ENCODE data around the gene SLC9A4.

The SLC9A4 gene

DNA sequence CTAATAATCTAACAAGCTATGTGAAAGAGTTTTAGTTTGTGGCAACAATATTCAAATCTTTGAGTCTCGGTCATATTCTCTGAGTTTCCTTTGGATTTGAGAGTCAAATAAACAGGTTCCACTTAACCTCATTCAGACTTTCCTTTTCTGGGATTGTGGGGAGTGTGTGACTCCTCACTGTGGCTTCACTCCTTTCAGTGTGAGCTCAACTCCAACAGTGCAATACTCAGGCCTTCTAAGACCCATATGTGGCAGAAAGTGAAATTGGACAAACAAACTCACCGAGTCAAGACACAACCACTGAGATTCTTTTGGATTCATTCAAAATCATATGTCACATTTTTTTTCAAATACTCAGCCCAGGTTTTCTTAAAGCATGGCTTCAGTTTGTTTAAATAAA is 25.4 kb downstream of the SLC9A4 start:
- no peak for DNase-seq (ENCODE audit: low read depth in 2 of 2)

DNA sequence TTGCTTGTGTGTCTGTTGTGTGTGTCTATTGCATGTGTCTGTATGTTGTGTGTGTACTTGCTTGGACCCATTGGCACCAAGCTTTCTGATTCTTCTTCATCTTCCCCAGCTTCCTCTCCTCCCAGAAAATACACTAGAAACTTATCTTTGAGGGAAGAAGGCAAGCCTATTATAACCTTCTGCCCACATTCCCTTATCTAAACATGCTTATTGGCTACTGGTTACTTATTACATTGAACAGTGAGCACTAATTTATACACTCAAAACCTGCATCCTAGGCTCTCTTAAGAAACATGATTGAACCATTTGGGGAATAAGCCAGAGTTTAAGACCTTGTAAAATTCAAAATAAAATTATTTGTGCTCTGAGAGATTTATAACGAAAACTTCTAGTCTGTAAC is 26.5 kb downstream of the SLC9A4 start:
- DNase-seq (ENCODE audit: low read depth in 2 of 2): no peak

DNA sequence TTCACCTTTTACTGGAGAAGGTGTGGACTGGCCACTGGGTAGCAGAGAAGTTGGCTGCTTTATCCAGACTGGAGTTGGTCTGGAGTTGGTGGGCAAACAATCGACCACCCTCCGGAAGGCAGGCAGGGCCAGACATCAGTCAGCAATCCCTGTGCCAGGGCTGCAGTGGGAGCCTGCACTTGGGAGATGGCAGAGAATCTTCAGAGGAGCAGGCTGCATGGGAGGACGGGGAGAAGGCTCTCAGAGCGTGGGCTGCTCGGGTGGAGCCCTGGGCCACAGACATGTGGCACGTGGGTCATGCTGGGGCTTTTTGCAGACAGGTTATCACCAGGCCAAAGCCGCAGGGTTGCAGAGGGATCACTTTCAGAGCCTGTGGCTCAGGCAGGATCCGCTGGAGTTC is 29.6 kb downstream of the SLC9A4 start:
- DNase-seq (ENCODE audit: low read depth in 2 of 2): no peak

DNA sequence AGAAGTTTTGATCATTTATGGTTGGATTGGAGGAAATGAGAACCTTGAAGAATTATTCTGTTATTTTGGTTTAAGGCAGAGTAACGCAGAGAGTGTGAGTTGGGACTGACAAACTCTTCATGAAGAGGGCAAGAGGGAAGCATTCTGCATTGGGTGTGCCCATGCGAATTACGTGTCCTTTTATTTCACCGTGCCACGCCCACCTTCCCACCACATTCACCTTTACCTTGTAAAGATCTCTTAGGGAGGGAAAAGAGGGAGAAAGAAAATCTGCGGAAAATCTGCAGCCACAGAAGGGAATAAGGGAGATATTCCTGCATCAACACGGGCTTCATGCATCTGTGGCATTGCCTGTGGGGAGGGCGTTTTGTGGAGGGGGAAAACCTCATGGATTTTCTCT is 31.8 kb downstream of the SLC9A4 start:
- DNase-seq (ENCODE audit: low read depth in 2 of 2): no peak

DNA sequence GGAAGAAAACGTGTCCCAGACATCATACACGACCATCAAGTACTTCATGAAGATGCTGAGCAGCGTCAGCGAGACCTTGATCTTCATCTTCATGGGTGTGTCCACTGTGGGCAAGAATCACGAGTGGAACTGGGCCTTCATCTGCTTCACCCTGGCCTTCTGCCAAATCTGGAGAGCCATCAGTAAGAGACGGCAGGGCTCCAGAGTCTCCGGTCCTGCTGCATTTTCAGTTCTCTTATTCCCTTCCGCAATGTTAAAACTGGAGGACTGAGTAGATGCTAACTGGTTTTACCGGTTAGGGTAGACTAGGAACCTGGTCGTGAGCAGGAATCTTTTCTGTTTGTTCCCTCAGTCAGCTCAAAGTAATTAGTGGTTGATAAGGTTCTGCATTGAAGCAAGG is 32.3 kb downstream of the SLC9A4 start:
- no peak for DNase-seq (ENCODE audit: low read depth in 2 of 2)

DNA sequence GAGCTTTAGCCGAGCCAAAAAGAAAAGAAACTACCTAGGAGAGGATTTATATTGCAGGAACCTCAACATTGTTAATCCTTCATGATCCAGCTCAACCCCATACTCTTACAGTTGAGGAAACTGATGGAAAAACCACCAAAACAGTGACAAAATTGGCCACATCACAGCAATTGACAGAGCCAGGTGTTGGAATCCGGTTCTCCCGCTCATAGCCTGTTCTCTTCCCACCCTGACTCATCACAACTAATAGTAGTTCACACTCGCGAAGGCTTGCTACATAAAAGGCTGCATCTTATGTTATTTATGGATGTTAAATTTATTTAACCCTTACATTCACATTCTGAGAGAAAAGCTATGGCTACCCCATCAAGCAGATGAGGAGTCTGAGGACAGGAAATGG is 33.7 kb downstream of the SLC9A4 start:
- no peak for DNase-seq (ENCODE audit: low read depth in 2 of 2)

DNA sequence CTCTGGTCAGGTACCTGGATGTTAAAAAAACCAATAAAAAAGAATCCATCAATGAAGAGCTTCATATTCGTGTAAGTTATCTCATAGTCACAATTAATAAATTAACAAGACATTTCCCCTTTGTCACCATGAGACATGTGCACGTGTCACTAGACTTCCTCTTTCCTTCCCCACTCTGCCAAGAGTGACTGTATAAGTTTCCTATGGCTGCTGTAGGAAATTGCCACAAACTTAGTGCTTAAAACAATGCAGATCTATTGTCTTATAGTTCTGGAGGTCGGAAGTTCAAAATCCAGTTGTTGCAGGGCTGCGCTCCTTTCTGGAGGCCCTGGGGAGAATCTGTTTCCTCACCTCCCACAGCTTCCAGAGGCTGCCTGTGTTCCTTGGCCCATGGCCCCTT is 35.8 kb downstream of the SLC9A4 start:
- no peak for DNase-seq (ENCODE audit: low read depth in 2 of 2)

DNA sequence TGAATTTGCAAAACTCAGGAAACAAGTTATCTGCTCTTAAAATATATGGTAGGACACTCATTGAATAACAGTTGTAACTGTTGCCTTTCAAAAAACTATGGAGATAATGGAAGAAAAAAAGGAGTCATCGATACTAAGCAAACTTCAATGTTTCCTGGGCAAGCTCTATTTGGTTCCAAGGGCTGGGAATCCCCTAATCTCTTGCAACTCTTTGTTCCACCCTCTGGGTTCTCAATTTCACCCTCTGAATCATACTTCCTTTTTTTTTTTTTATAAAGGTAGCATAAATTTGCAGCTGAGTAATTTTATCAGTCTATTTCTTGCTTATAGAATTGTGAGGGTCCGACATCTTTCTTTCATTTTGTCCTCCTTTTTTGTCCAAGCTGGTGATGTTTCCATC is 36.7 kb downstream of the SLC9A4 start:
- DNase-seq (ENCODE audit: low read depth in 2 of 2): no peak

DNA sequence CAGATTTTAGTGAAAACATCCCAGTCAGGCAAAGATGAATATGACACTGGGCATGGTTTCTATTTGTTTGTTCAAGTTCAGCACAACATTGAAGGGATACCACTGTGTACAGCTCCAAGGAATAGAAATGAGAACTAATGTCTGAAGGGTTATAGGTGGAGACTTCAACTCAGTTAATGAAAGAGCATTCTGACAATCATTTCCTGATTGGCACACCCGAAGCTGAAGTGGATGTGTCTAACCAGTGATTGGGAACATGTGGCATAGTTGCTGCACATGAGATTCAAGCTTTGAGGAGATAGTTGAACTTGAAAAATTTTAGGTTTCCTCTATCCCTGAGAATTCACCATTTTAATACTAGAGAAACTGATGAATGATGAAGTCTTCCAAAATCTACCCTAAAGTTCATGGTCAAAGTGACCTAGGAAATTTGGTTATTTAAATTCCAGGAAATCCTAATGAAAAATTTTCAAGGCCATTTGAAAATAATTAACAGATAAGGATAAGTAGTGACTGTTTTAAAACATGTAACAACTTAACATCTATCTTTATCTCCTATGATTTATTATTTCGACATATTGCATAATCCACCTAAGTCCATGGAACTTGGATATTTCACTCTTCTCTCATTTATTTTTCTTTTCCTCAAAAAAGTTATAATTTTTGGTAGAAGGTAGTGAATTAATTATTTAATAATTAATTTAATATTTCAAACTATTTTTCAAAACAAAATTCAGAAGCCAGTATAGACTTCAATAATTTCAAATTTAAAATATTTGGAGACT is 38.0 kb downstream of the SLC9A4 start:
- no peak for DNase-seq (ENCODE audit: low read depth in 2 of 2)

DNA sequence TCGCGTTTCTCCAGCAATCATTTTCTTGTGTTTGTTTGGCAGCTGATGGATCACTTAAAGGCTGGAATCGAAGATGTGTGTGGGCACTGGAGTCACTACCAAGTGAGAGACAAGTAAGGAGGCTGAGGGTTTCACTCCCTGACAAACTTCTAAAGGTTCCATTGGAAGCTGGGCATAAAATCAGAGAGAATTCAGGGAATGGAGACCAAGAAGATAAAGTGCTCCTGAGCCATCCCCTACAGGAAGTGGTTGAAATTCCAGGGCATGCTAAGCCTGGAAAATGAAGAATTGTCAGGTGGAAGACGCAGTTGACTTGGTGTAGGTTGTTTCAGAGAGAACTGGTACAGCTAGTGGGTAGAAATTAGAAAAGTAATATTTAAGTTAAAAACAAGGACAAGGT is 39.1 kb downstream of the SLC9A4 start:
- no peak for DNase-seq (ENCODE audit: low read depth in 2 of 2)

DNA sequence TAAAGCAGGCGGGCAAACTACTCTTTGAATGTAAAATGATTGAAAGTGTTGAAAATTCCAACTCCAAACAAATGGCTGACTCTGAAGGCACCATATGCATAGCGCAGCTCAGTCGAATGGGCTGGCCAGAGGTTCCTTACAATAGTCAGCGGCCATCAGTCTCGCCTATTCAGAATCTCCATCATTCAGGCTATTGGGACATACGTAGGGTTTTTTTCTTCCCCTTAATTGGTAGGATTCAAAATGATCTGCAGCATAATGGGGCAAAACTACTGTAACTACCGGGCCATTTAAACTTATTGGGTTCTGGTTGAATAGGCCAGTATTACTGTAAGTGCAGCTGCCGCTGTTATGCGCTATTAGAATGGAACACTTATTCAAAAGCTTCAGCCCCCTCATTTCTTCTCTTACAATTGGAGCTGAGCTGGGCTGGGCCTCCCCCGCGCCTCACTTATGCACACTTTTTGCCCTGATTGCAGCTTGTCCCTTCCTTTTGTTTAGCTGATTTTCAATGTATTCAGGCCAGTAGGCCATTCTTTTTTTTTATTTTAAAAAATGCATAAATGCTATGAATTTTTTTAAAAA is 40.4 kb downstream of the SLC9A4 start:
- no peak for DNase-seq (ENCODE audit: low read depth in 2 of 2)

DNA sequence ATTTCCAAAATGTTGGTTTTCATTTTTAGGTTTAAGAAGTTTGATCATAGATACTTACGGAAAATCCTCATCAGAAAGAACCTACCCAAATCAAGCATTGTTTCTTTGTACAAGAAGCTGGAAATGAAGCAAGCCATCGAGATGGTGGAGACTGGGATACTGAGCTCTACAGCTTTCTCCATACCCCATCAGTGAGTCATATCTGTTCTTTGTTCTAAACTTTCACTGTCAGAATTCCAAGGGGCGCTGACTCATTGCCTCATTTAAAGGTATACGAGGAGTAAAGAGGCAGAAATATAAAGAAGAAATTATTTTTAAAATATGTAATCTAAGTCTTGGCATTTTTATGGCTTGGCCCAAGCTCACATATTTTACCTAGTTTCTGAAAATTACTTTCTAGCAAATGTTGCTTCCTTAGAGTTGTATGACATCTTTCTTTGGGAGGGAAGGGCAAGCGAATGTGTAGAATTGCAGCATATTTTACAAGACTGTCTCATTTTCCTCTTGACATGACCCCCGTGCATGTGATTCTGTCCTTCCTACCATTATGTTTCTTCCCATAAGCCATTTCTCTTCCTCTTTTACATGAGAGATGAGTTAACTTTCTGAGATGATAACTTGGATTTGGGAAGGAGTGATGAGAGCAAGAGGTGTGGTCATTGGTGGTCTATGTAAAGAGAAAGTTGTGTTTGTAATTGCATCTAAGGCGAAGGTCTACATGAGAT is 41.2 kb downstream of the SLC9A4 start:
- DNase-seq (ENCODE audit: low read depth in 2 of 2): no peak

DNA sequence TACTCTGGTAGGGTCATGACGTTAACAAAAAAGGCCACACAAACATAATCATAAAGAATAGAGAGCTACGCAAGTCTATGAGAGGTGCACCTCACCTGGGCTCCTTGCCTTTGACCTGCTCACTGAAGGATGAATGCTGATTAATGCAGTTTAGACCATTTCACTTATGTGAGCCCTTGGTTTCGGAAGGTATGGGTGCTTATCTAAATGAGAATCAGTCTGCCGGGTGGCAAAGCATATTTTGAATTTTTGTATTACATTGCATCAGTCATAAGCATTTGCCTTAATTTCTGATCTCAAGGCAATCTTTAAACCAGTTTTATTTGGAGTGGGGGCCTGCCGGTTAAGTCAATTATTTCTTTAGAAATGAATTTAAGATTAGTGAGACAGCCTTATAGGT is 42.8 kb downstream of the SLC9A4 start:
- no peak for DNase-seq (ENCODE audit: low read depth in 2 of 2)

DNA sequence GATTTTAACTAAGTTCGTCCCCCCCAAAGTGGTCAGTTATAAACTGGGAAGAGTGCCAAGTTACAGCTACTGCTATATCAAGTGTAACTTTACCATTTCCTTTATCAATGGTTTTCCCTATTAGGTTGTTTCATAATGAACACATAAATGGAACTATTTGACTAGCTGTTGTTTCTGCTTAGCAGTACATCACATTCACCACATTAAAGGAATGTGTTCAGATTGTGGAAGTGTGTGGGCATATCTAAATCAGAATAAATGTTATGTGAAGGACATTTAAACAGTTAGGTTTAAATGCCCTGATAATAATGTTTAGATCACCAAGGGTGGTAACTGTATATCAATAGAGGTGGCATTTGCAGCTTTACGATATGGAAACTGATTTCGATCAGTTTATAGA is 45.1 kb downstream of the SLC9A4 start:
- DNase-seq (ENCODE audit: low read depth in 2 of 2): no peak

DNA sequence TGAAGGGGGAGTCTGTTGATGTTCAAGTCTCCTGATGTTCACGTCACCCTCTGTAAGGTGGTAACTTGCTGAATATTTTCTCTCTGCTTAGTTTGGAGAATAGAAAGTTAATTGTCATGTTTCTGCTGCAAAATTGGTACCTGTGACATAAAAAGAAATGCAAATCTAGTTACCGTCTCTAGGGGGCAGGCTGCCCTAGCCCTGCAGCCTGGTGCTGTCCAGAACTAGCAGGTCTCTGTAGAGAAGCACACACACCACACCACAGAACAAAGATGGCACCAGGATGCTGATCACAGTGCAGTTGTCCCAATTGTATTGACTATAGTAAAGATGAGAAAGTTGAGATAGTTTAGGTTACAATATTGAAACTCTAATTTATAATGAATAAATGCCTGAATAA is 47.0 kb downstream of the SLC9A4 start:
- no peak for DNase-seq (ENCODE audit: low read depth in 2 of 2)

DNA sequence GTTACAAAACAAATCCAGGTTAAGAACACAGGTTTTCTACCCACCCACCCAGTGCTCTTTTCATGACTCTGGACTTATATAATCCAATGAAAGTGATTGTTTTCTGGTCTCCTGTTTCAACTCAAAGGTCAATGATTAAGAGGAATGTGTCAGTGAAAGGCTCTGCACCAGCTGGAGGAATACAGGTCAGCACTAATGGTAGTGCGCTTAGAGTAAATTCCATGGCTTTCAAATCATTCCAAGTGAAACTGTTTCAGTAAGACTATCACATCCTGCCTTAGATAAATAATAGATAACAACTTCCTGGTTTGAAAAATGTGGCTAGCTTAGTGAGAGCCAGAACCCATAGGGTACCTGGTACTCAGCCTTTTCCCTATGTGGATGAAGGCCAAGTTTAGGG is 47.8 kb downstream of the SLC9A4 start:
- no peak for DNase-seq (ENCODE audit: low read depth in 2 of 2)

DNA sequence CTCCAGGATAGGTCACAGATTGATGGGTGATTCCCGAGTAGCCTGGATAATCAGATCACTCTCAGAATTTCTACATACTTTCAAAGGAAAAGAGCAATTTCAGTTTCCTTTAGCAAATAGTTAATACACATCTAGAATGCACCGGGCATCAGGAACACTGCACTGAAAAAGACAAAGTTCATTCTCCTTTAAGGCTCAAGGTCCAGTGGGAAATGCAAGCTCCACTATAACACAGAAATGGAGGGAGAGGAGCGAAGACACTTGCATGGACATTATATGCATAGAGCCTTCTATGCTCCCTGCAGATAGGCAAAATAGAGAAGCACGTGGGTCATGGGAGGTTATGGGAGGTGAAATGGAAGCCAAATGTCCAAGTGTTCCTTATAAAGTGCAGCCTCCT is 49.1 kb downstream of the SLC9A4 start:
- no peak for DNase-seq (ENCODE audit: low read depth in 2 of 2)

DNA sequence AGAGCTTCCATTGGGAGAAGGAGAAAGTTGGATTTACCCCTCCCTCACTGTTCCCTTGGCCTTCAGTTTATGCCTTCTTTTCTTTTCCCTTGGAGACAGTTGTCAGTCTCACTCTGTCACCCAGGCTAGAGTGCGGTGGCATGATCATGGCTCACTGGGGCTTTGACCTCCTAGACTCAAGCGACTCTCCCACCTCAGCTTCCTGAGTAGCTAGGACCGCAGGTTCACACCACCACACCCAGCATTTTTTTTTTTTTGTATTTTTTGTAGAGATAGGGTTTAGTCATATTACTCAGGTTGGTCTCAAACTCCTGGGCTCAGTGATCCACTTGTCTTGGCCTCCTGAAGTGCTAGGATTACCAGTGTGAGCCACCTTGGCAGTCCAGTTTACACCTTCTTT is 49.9 kb downstream of the SLC9A4 start:
- DNase-seq (ENCODE audit: low read depth in 2 of 2): no peak

DNA sequence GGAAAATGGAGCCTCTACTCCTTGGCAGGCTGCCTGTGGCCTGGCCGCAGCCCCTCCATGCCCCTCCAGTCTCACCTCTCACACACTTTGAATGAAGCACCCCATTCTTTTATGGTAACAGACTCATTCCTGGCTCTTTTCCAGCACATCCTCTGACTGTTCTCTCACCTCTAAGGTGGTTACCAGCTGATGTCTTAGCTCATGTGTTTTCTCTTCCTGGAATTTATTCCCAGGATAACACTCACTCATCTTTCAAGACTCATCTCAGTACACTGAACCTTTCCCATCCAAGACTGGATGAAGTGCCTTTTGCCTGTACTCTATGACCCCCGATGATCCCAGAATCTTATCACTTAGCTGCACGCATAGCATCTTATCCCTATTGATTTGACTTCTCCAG is 50.6 kb downstream of the SLC9A4 start:
- no peak for DNase-seq (ENCODE audit: low read depth in 2 of 2)

DNA sequence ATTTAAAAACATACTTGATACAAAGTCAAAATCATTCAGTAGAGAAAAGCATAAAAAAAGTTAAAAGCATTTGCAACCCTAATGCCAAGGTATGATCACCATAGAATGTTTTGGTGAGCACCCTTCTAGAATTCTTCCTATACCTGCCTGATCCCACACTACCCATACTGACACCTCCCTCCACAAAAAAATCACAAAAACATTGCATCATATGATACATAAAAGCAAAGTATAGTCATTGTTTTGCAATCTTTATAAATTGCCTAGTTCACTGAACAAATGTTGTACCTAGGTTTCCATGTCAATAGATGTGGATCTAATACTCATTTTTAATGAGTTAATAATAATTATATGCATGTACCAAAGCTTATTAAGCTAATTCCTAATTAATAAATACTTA is 54.1 kb downstream of the SLC9A4 start:
- no peak for DNase-seq (ENCODE audit: low read depth in 2 of 2)

DNA sequence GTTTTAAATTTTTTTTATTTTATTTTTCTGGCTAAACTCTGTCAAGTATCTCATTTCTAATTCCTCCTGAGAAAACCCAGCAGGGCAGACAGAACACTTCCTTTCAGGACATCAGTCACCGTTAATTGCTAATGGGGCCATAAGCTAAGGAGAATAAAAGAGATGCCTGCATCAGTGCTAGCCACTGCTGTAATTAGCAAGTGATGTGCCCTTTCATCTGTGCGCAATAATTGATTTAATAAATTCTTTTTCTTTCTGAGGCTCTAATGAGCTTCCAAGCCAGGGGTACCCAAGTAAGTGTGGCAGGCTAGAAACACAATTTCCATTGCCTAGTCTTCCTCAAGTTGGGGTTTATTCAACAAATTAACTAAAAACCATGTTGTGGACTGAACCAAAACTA is 65.5 kb downstream of the SLC9A4 start:
- DNase-seq (ENCODE audit: low read depth in 2 of 2): no peak

DNA sequence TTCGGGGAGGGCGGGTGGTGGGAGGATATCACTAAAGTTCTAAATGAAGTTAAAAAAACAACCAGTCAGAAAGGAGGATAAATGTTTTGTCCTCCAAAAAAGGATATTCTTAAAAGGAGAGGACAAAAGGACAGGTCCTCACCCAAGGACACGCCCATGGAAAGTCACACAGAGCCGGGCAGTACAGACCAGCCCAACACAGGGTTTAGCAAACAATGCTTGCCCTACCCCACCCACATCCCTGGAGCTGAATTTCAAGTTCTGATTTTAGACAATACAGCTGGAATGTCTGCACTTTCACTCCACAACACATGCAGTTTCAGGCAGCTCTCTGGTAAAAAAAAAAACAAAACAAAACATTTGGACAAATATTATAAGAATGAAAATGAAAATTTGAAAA is 67.9 kb downstream of the SLC9A4 start:
- no peak for DNase-seq (ENCODE audit: low read depth in 2 of 2)

DNA sequence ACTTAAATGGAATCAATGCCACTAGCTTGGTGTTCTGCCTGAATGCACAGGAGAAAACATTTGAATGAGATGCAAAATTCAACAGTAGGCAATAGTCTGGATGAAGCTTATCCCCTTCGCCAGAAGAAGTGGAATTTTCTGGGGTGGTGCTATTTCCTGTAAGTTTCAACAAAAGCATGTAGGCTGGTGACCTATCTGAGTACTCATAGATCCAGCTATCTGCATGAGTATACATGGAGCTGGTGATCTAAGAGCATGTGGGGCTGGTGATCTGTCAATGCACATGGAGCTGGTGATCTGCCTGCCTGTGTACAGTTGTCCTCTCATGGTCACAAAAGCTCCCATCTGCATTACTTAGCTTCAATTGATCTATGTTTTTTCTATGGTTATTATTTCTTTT is 71.2 kb downstream of the SLC9A4 start:
- no peak for DNase-seq (ENCODE audit: low read depth in 2 of 2)

Data from stimulated activated CD8-positive, alpha-beta memory T cell treated with anti-CD3 and anti-CD28 coated beads, Interleukin-2, amount 100 ng/mL, for 1 hour (primary cell).